Ovary (tissue), 9 donors: Measurements from ENCODE around the gene KCTD17. TPM values are rescaled to one million over a fixed set of nuclear protein-coding genes. Genes with fewer than 3 reads are reported as not detected.

Source experiments
- DNase-seq, 5 donors: peaks; one replicate each; pipeline ENCODE4 v3.0.0-alpha.2; 2019 to 2020
- H3K27ac ChIP-seq, 2 donors: fragments of 200-600 bp; one replicate each; pipeline versions ENCODE4 v1.5.1 to v1.8.0; 2019 to 2022
- H3K27me3 ChIP-seq: fragments of 200-600 bp; one replicate; pipeline ENCODE4 v1.8.0; 2022
- H3K36me3 ChIP-seq: fragments of 200-600 bp; sonication (generic); one replicate; pipeline ENCODE4 v1.5.1; 2019
- H3K4me1 ChIP-seq: one replicate; pipeline ENCODE4 v1.8.1; 2013; ENCODE audit warnings: mild to moderate bottlenecking, moderate library complexity; ENCODE audit not compliant: insufficient read depth
- H3K4me3 ChIP-seq: fragments of 200-600 bp; sonication (generic); one replicate; pipeline ENCODE4 v1.5.1; 2017
- H3K9me3 ChIP-seq, 2 donors: fragments of 200-600 bp in 1 of 2; sonication (generic) in 1 of 2; one replicate each; pipeline versions ENCODE4 v1.5.1 to v1.8.1; 2013 to 2019; ENCODE audit warnings: mild to moderate bottlenecking in 1 of 2, moderate library complexity in 1 of 2
- CTCF ChIP-seq, 3 donors: fragments of 450-650 bp in 2 of 3; fragments of 200-600 bp in 1 of 3; IDR thresholded peaks; one replicate each; pipeline versions ENCODE4 v1.5.1 to v1.8.0; 2016 to 2022; ENCODE audit warnings: antibody characterized with exemption in 3 of 3, mild to moderate bottlenecking in 1 of 3
- EP300 ChIP-seq: sonication (generic); formaldehyde crosslinking; IDR thresholded peaks from one replicate; pipeline ENCODE4 v1.6.1; 2017; ENCODE audit warnings: antibody characterized with exemption
- POLR2A ChIP-seq: fragments of 450-650 bp; IDR thresholded peaks from one replicate; pipeline ENCODE4 v1.6.1; 2017; ENCODE audit warnings: antibody characterized with exemption, mild to moderate bottlenecking, moderate library complexity
- WGBS, 3 donors: extraction: QIAGEN DNeasy Blood & Tissue Kit in 1 of 3; methylation state at CpG; one replicate each; pipeline versions ENCODE4 v1.1.5 to v1.1.7; 2013 to 2017; 5-methylcytosine and 5-hydroxymethylcytosine counted together
- intact Hi-C, 4 donors: fragments of 100-400 bp; cut with DNase I; formaldehyde crosslinking; loops; one replicate each; pipeline versions ENCODE4 v1.11.0 to v1.15.1; 2022 to 2023
- polyA plus RNA-seq, 2 donors: library from polyadenylated mRNA; stranded (reverse); fragments of 200-250 nt in 1 of 2; fragments of 350-450 nt in 1 of 2; fragmentation: Illumina TruSeq in 1 of 2; extraction: RNeasy Lipid Tissue Mini Kit (QIAGEN cat#74804) in 1 of 2; gene quantifications; one replicate each; pipeline ENCODE4 v1.2.3, GENCODE V29; 2013 to 2014
- total RNA-seq, 7 donors: library from RNA; depleted of rRNA in 2 of 7; stranded (reverse); fragments of >200 nt in 2 of 7; fragmentation: NEBNext Ultra II Directional in 3 of 7; extraction: Animal tissue kit (Norgen Biotek cat#: 25700) in 3 of 7; gene quantifications; one replicate each; pipeline versions ENCODE4 v1.1.0 to v1.2.4, GENCODE V29; 2016 to 2023
- donor health status: DM: no; HTN: no; CAD: no; lungs with moderate emphysema.
- donor health status: DM: no; HTN: no; CAD: no.
- donor health status: Bipolar disorder and iron deficiency.
- donor health status: DM: yes; HTN: yes; CAD: no.
- donor health status: DM: no; HTN: no; CAD: no.
- donor health status: DM: yes; HTN: yes; CAD: no.

Gene KCTD17
- total and polyA plus RNA-seq, 9 donors: 4.5 to 34.7 (median 26.7) TPM

DNA sequence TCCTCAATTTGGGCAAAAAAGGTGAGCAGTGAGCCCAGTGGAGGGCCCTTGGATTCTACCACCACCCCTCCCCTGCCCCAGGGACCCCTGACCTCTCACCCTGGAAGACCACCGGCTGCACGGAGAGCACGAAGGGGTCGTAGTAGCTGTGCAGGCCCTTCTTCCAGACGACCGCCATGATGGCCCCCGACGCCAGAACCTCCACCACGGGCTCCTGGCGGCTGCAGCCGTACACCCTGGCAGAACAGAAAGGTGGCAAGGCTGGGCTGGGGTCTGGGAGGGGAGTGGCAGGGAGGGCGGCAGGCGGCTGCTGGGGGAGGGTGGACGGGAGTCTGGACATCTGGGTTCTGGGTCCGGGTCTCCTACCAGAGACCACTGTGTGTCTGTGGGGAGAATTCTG is 34.6 kb downstream of the KCTD17 start:
- no peak for TF ChIP-seq CTCF (IDR thresholded peaks at IDR 0.05)
- TF ChIP-seq EP300: no peak
- no peak for TF ChIP-seq POLR2A
- Histone ChIP-seq H3K27me3 (no peaks in the 10 kb centered on the region), H3K4me3 (no peak overlapping the region), H3K36me3 (no peaks in the 10 kb centered on the region), H3K9me3 (no peaks in the 10 kb centered on the region), H3K4me1 (no peaks in the 10 kb centered on the region), H3K27ac (no peak overlapping the region)
- no peak for DNase-seq
- 61 to 69% (median 65%) methylated on average over 15 of the region's 15 CpGs for WGBS, 3 donors
- intact Hi-C loops: no loop called here

- intact Hi-C loops: no loop called here
- no peaks in the 10 kb centered on the region for H3K27me3 ChIP-seq
- no peaks in the 10 kb centered on the region for H3K9me3 ChIP-seq
- no peaks in the 10 kb centered on the region for H3K4me1 ChIP-seq
- WGBS, 3 donors: 20 to 41% (median 22%) methylated on average over 6 of the region's 6 CpGs
- H3K36me3 ChIP-seq: no peaks in the 10 kb centered on the region
- H3K27ac ChIP-seq: no peak overlapping the region
- H3K4me3 ChIP-seq: no peak overlapping the region
- no peak for DNase-seq
- TF ChIP-seq CTCF (IDR thresholded peaks at IDR 0.05) (no peak), EP300 (no peak), POLR2A (no peak)
These were observed 36.6 kb downstream of the KCTD17 start for GRCh38 chr22:37088108-37088605.

- no peak for DNase-seq
- Histone ChIP-seq H3K27ac (no peak overlapping the region), H3K4me3 (no peak overlapping the region), H3K27me3 (no peaks in the 10 kb centered on the region), H3K36me3 (no peaks in the 10 kb centered on the region), H3K4me1 (no peaks in the 10 kb centered on the region), H3K9me3 (no peaks in the 10 kb centered on the region)
- intact Hi-C loops: no loop called here
- TF ChIP-seq POLR2A (no peak), EP300 (no peak), CTCF (IDR thresholded peaks at IDR 0.05) (no peak)
- WGBS, 3 donors: 62 to 72% (median 63%) methylated on average over 17 of the region's 17 CpGs
These were observed 37.3 kb downstream of the KCTD17 start for GRCh38 chr22:37088750-37089408.

- Histone ChIP-seq H3K4me1 (no peaks in the 10 kb centered on the region), H3K36me3 (no peaks in the 10 kb centered on the region), H3K4me3 (no peak overlapping the region), H3K27ac (no peak overlapping the region), H3K9me3 (no peaks in the 10 kb centered on the region), H3K27me3 (no peaks in the 10 kb centered on the region)
- intact Hi-C loops: no loop called here
- WGBS, 3 donors: 23 to 49% (median 30%) methylated on average over 12 of the region's 12 CpGs
- TF ChIP-seq POLR2A (no peak), CTCF (IDR thresholded peaks at IDR 0.05) (no peak), EP300 (no peak)
- DNase-seq: no peak
These were observed 37.9 kb downstream of the KCTD17 start for GRCh38 chr22:37089434-37089833.
